ENCODE results near the gene ADNP2. TPM values are rescaled to one million over a fixed set of nuclear protein-coding genes. Genes with fewer than 3 reads are reported as not detected.

The ADNP2 gene
- total RNA-seq, 2 donors from 2014 or later, result 17.5 to 36.0 TPM

GRCh38 chr18:80088823-80089222, 20.2 kb upstream of the ADNP2 start:
- H3K36me3 ChIP-seq, result no peaks in the 10 kb centered on the region
- no peak overlapping the region for H3K27ac ChIP-seq
- H3K27me3 ChIP-seq (replicated peaks; ENCODE audit: insufficient read depth), result no peaks in the 10 kb centered on the region
- no peak for DNase-seq (ENCODE audit: low spot score)
- H3K4me1 ChIP-seq (replicated peaks), result no peaks in the 10 kb centered on the region
- TF ChIP-seq POLR2AphosphoS5 (IDR thresholded peaks at IDR 0.05) (no peak), POLR2A (IDR thresholded peaks at IDR 0.05) (no peak), CTCF (IDR thresholded peaks at IDR 0.05) (no peak)
- no peak overlapping the region for H3K4me3 ChIP-seq
- intact Hi-C loops (cut with DNase I), result no loop called here
- H3K9me3 ChIP-seq, result no peaks in the 10 kb centered on the region

GRCh38 chr18:80095414-80095813, 13.6 kb upstream of the ADNP2 start:
- Histone ChIP-seq H3K4me3 (no peak overlapping the region), H3K36me3 (no peaks in the 10 kb centered on the region), H3K4me1 (replicated peaks) (no peaks in the 10 kb centered on the region), H3K27ac (no peak overlapping the region), H3K27me3 (replicated peaks; ENCODE audit: insufficient read depth) (no peaks in the 10 kb centered on the region), H3K9me3 (no peaks in the 10 kb centered on the region)
- TF ChIP-seq POLR2AphosphoS5 (IDR thresholded peaks at IDR 0.05), result no peak
- TF ChIP-seq CTCF (IDR thresholded peaks at IDR 0.05), result no peak
- no peak for TF ChIP-seq POLR2A (IDR thresholded peaks at IDR 0.05)
- intact Hi-C loops (cut with DNase I), result no loop called here
- no peak for DNase-seq (ENCODE audit: low spot score)
- WGBS, result 91% methylated on average over 7 of the region's 7 CpGs

- no peaks in the 10 kb centered on the region for H3K4me1 ChIP-seq (replicated peaks)
- H3K36me3 ChIP-seq, result no peaks in the 10 kb centered on the region
- no peaks in the 10 kb centered on the region for H3K27me3 ChIP-seq (replicated peaks; ENCODE audit: insufficient read depth)
- no peaks in the 10 kb centered on the region for H3K9me3 ChIP-seq
- no peak overlapping the region for H3K4me3 ChIP-seq
- no peak overlapping the region for H3K27ac ChIP-seq
- no peak for DNase-seq (ENCODE audit: low spot score)
- intact Hi-C loops (cut with DNase I), result no loop called here
- 86% methylated on average over 10 of the region's 10 CpGs for WGBS
- TF ChIP-seq CTCF (IDR thresholded peaks at IDR 0.05), result no peak
- TF ChIP-seq POLR2AphosphoS5 (IDR thresholded peaks at IDR 0.05), result no peak
- no peak for TF ChIP-seq POLR2A (IDR thresholded peaks at IDR 0.05)
Observed at GRCh38 chr18:80096032-80096565, 13.0 kb upstream of the ADNP2 start.

GRCh38 chr18:80097201-80097600, 11.9 kb upstream of the ADNP2 start:
- no peaks in the 10 kb centered on the region for H3K9me3 ChIP-seq
- 89% methylated on average over 9 of the region's 9 CpGs for WGBS
- no peak for DNase-seq (ENCODE audit: low spot score)
- no peak overlapping the region for H3K27ac ChIP-seq
- TF ChIP-seq CTCF (IDR thresholded peaks at IDR 0.05), result no peak
- no peak for TF ChIP-seq POLR2A (IDR thresholded peaks at IDR 0.05)
- no peak for TF ChIP-seq POLR2AphosphoS5 (IDR thresholded peaks at IDR 0.05)
- no peak overlapping the region for H3K4me3 ChIP-seq
- no peaks in the 10 kb centered on the region for H3K36me3 ChIP-seq
- H3K27me3 ChIP-seq (replicated peaks; ENCODE audit: insufficient read depth), result no peaks in the 10 kb centered on the region
- H3K4me1 ChIP-seq (replicated peaks), result no peaks in the 10 kb centered on the region
- intact Hi-C loops (cut with DNase I), result no loop called here

GRCh38 chr18:80103231-80103630, 5.8 kb upstream of the ADNP2 start:
- intact Hi-C loops (cut with DNase I), result no loop called here

More at GRCh38 chr18:80103231-80103630, 5.8 kb upstream of the ADNP2 start:
- H3K4me3 ChIP-seq, result no peak overlapping the region
- no peaks in the 10 kb centered on the region for H3K4me1 ChIP-seq (replicated peaks)
- no peaks in the 10 kb centered on the region for H3K36me3 ChIP-seq
- no peak for TF ChIP-seq POLR2AphosphoS5 (IDR thresholded peaks at IDR 0.05)
- no peaks in the 10 kb centered on the region for H3K9me3 ChIP-seq
- H3K27me3 ChIP-seq (replicated peaks; ENCODE audit: insufficient read depth), result no peaks in the 10 kb centered on the region
- H3K27ac ChIP-seq, result no peak overlapping the region
- 61% methylated on average over 6 of the region's 6 CpGs for WGBS
- no peak for DNase-seq (ENCODE audit: low spot score)
